Keratinocyte (primary cell): ENCODE results near the gene STON2. TPM values are rescaled to one million over a fixed set of nuclear protein-coding genes. Genes with fewer than 3 reads are reported as not detected.

Experiments used
- DNase-seq: peaks from one replicate; pipeline ENCODE4 v3.0.0-alpha.2; 2011; ENCODE audit warnings: low read depth, missing footprints, low spot score
- FAIRE-seq: peaks from 2 replicates; lab custom pipeline; 2011; peaks lifted over from hg19 to GRCh38; lab: Jason Lieb, UNC
- H2AFZ ChIP-seq: 2 replicates; pipeline ENCODE4 v1.6.0; 2012; ENCODE audit warnings: low read length, control low read depth, inconsistent platforms; ENCODE audit not compliant: control insufficient read depth
- H3K27ac ChIP-seq: 2 replicates; pipeline ENCODE4 v1.5.1; 2011; ENCODE audit warnings: low read length; ENCODE audit not compliant: control insufficient read depth, insufficient read depth
- H3K27me3 ChIP-seq: 3 replicates; pipeline ENCODE4 v1.6.0; 2011; ENCODE audit warnings: low read length; ENCODE audit not compliant: control insufficient read depth, insufficient read depth; ENCODE audit errors: extremely low read depth
- H3K36me3 ChIP-seq, 2 experiments: 2 replicates in 1 of 2; 3 replicates in 1 of 2; pipeline ENCODE4 v1.5.1; 2011; ENCODE audit warnings: low read length in 2 of 2, mild to moderate bottlenecking in 1 of 2; ENCODE audit not compliant: control insufficient read depth in 2 of 2, insufficient read depth in 2 of 2; ENCODE audit errors: extremely low read depth in 1 of 2
- H3K4me1 ChIP-seq: 3 replicates; pipeline ENCODE4 v1.5.1; 2011; ENCODE audit warnings: low read length; ENCODE audit not compliant: control insufficient read depth, insufficient read depth; ENCODE audit errors: extremely low read depth
- H3K4me2 ChIP-seq: 3 replicates; pipeline ENCODE4 v1.6.0; 2011; ENCODE audit warnings: low read depth, low read length; ENCODE audit not compliant: control insufficient read depth, insufficient read depth; ENCODE audit errors: extremely low read depth
- H3K4me3 ChIP-seq, 3 experiments: fragments of 200-600 bp in 1 of 3; sonication (generic) in 1 of 3; 2 replicates in 2 of 3; 3 replicates in 1 of 3; pipeline ENCODE4 v1.5.1; 2011 to 2016; ENCODE audit warnings: low read length in 3 of 3, mild to moderate bottlenecking in 3 of 3, control low read depth in 2 of 3, inconsistent platforms in 1 of 3, low read depth in 1 of 3, mixed read lengths in 1 of 3, mixed run types in 1 of 3, moderate library complexity in 1 of 3; ENCODE audit not compliant: control insufficient read depth in 2 of 3, insufficient read depth in 2 of 3; ENCODE audit errors: extremely low read depth in 1 of 3
- H3K79me2 ChIP-seq: 2 replicates; pipeline ENCODE4 v1.6.0; 2012; ENCODE audit warnings: low read length; ENCODE audit not compliant: control insufficient read depth, insufficient read depth
- H3K9ac ChIP-seq: 3 replicates; pipeline ENCODE4 v1.6.0; 2011; ENCODE audit warnings: low read length; ENCODE audit not compliant: control insufficient read depth, insufficient read depth; ENCODE audit errors: extremely low read depth
- H3K9me1 ChIP-seq: 3 replicates; pipeline ENCODE4 v1.6.0; 2011; ENCODE audit warnings: low read length; ENCODE audit not compliant: control insufficient read depth, insufficient read depth; ENCODE audit errors: extremely low read depth
- H3K9me3 ChIP-seq: 2 replicates; pipeline ENCODE4 v1.5.1; 2012; ENCODE audit warnings: low read depth, low read length; ENCODE audit not compliant: control insufficient read depth
- H4K20me1 ChIP-seq: 3 replicates; pipeline ENCODE4 v1.6.0; 2011; ENCODE audit warnings: low read length; ENCODE audit not compliant: control insufficient read depth, insufficient read depth; ENCODE audit errors: extremely low read depth
- EZH2 ChIP-seq: IDR thresholded peaks from one replicate; pipeline ENCODE4 v1.6.1; 2012; ENCODE audit warnings: inconsistent platforms, mild to moderate bottlenecking, low read length, moderate library complexity
- dilution Hi-C: fragments of 300-500 bp; cut with MboI; formaldehyde crosslinking; loops from one replicate; pipeline ENCODE4 v1.7.0; 2020; ENCODE audit warnings: low sequenced_read_pairs; ENCODE audit not compliant: extremely low pct_ligation_motif_present
- polyA plus RNA-seq, 5 experiments: library from polyadenylated mRNA; depleted of rRNA in 3 of 5; stranded (reverse) in 3 of 5; stranded (forward) in 1 of 5; unstranded in 1 of 5; fragments of >200 nt; gene quantifications; 1 replicate in 1 of 5; 2 replicates in 3 of 5; 3 replicates in 1 of 5; pipeline versions ENCODE4 v1.2.1 to v1.2.3, GENCODE V29; 2011 to 2012; ENCODE audit warnings: missing spikeins in 2 of 5, low read depth in 1 of 5, low replicate concordance in 1 of 5
- TF ChIP-seq, protein P1 (sequence below), 3 experiments: IDR thresholded peaks in 1 of 3; conservative IDR thresholded peaks in 1 of 3; optimal IDR thresholded peaks in 1 of 3; 2 replicates in 2 of 3; 3 replicates in 1 of 3; pipeline versions ENCODE3 to v1.5.1; 2011; ENCODE audit warnings: low read length in 3 of 3, mild to moderate bottlenecking in 3 of 3, moderate library complexity in 2 of 3, control low read depth in 1 of 3, inconsistent platforms in 1 of 3; ENCODE audit not compliant: insufficient read depth in 2 of 3; ENCODE audit errors: extremely low read depth in 1 of 3

Gene STON2
- polyA plus RNA-seq, 1 donor (not counting 4 experiments of a cell fraction or from before 2014, with no cell fraction given): 82.3 TPM

DNA sequence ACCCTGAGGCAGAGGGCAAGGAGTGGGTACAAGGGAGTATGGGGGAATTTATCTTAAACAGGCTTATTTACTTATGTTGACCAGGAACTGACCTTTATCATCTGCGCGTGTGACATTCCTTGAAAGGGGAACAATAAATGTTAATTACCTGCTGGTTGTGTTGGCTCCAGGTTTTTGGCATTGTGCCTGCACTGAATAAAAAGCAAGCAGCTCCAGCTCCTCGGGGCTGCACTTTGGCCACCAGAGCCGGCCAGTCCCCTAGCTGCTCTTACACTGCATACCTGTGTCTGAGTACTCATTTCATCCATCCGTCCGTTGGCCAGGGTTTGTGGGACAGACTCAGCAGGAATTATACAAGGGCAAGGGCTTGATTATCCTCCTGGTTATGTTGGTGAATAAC, 110.6 kb downstream of the STON2 start:
- dilution Hi-C loops: no loop called here
- Histone ChIP-seq H3K27me3 (no peaks in the 10 kb centered on the region), H3K9ac (no peak overlapping the region), H2AFZ (no peak overlapping the region), H3K27ac (no peak overlapping the region), H3K36me3 (peaks cover 7 to 24% of the 10 kb centered on the region in 2 experiments), H4K20me1 (peaks cover 8% of the 10 kb centered on the region), H3K9me1 (peaks cover 2% of the 10 kb centered on the region), H3K4me1 (peaks cover 6% of the 10 kb centered on the region), H3K4me3 (no peak overlapping the region), H3K4me2 (no peak overlapping the region), H3K9me3 (no peaks in the 10 kb centered on the region), H3K79me2 (peaks cover 93% of the 10 kb centered on the region)
- TF ChIP-seq EZH2: no peak
- TF ChIP-seq, protein P1, sequence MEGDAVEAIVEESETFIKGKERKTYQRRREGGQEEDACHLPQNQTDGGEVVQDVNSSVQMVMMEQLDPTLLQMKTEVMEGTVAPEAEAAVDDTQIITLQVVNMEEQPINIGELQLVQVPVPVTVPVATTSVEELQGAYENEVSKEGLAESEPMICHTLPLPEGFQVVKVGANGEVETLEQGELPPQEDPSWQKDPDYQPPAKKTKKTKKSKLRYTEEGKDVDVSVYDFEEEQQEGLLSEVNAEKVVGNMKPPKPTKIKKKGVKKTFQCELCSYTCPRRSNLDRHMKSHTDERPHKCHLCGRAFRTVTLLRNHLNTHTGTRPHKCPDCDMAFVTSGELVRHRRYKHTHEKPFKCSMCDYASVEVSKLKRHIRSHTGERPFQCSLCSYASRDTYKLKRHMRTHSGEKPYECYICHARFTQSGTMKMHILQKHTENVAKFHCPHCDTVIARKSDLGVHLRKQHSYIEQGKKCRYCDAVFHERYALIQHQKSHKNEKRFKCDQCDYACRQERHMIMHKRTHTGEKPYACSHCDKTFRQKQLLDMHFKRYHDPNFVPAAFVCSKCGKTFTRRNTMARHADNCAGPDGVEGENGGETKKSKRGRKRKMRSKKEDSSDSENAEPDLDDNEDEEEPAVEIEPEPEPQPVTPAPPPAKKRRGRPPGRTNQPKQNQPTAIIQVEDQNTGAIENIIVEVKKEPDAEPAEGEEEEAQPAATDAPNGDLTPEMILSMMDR (optimal IDR thresholded peaks at IDR 0.05 in 1 of 3, IDR thresholded peaks at IDR 0.05 in 1 of 3, conservative IDR thresholded peaks at IDR 0.05 in 1 of 3; ENCODE audit: extremely low read depth in 1 of 3, insufficient read depth in 2 of 3, low read length in 3 of 3): no peak
- DNase-seq (no peak), FAIRE-seq (no peak)

DNA sequence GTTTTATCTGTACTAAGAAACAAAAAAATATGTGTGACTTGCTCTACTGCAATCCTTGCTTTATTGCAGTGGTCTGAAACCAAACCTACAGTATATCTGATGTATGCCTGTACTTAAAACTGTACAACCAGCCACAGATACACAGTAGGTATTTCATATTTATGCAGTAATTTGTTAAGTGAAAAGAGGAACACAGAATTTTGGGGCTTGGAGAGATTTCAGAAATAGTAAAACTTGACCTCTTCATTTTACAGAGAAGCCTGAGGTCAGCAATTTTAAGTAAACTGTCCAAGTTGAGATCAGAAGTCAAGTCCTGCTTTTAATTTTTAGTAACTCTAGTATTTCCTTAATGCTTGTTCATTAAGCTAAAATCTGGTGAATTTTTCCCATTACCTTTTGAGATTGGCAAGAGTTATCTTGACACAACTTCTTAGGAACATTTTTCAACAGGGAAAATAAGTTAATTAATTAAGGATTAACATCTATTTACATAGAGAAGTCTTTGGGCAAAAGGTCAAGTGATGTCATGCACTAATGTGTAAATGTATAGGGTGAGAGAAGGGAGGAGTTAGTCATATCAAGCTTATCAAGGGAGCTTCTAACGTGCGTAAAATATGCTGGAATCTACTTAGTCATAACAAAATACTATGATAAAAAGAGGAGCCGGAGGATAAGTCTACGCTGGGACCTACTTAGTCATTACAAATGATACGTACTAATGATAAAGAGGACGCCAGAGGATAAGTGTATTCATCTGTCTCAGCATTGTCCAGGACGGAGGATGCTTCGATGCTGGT, 113.4 kb downstream of the STON2 start:
- FAIRE-seq: peak; percentile 39
- H4K20me1 ChIP-seq: peaks cover 8% of the 10 kb centered on the region
- peaks cover 6% of the 10 kb centered on the region for H3K4me1 ChIP-seq
- no peaks in the 10 kb centered on the region for H3K27me3 ChIP-seq
- no peak overlapping the region for H3K4me3 ChIP-seq
- peaks cover 6 to 18% of the 10 kb centered on the region in 2 experiments for H3K36me3 ChIP-seq
- TF ChIP-seq EZH2: no peak
- TF ChIP-seq, protein P1 (optimal IDR thresholded peaks at IDR 0.05 in 1 of 3, IDR thresholded peaks at IDR 0.05 in 1 of 3, conservative IDR thresholded peaks at IDR 0.05 in 1 of 3; ENCODE audit: extremely low read depth in 1 of 3, insufficient read depth in 2 of 3, low read length in 3 of 3): no peak
- no peaks in the 10 kb centered on the region for H3K9me3 ChIP-seq
- dilution Hi-C loops: no loop called here
- no peak overlapping the region for H3K9ac ChIP-seq
- H3K9me1 ChIP-seq: peaks cover 2% of the 10 kb centered on the region
- peak overlapping the region; percentile 45 for H3K27ac ChIP-seq
- H2AFZ ChIP-seq: no peak overlapping the region
- no peak for DNase-seq
- H3K4me2 ChIP-seq: no peak overlapping the region
- H3K79me2 ChIP-seq: peaks cover 90% of the 10 kb centered on the region
